Measurements from ENCODE around the gene PBX1.

The PBX1 gene

DNA sequence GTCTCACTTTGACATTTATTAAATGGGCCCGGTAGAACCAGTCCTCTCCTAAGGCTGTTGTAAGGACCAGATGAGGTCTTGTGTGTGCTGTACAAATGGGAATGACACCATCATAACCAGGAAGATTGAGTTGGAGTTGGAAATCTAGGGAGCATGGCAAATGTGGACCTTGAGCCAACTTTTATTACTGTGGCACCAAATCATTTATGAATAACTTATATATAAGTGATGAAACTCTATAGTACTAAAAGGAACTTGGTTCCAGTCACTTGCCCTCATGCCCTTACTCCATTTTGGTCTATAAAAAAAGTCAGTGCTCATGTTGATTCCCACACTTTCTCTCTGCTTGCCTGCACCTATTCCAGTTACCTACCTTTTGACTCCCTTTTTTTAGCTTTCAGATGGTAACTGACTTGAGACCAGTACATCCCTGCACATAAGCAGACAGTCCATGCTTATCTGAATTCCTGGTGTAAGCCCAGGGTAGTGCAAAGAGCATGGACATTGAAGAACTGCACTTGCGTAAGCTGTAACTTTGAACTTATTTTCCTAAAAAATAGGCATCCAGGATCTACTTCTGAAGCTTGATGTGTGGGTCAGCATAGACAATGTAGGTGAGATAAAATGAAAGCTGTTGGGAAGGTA lies 210.6 kb downstream of the PBX1 start:
- TF ChIP-seq, protein P1, sequence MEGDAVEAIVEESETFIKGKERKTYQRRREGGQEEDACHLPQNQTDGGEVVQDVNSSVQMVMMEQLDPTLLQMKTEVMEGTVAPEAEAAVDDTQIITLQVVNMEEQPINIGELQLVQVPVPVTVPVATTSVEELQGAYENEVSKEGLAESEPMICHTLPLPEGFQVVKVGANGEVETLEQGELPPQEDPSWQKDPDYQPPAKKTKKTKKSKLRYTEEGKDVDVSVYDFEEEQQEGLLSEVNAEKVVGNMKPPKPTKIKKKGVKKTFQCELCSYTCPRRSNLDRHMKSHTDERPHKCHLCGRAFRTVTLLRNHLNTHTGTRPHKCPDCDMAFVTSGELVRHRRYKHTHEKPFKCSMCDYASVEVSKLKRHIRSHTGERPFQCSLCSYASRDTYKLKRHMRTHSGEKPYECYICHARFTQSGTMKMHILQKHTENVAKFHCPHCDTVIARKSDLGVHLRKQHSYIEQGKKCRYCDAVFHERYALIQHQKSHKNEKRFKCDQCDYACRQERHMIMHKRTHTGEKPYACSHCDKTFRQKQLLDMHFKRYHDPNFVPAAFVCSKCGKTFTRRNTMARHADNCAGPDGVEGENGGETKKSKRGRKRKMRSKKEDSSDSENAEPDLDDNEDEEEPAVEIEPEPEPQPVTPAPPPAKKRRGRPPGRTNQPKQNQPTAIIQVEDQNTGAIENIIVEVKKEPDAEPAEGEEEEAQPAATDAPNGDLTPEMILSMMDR (IDR thresholded peaks at IDR 0.05; ENCODE audit: low read depth, low read length, missing control alignments) = no peak

GRCh38 chr1:164770131-164770529 lies 211.1 kb downstream of the PBX1 start:
- DNase-seq (ENCODE audit: extremely low read depth, low read depth) = no peak
- TF ChIP-seq, protein P1 (IDR thresholded peaks at IDR 0.05; ENCODE audit: low read depth, low read length, missing control alignments) = no peak
- no peak overlapping the region for H3K4me3 ChIP-seq (replicated peaks; ENCODE audit: low read depth, low read length)

More for the DNA sequence above, 210.6 kb downstream of the PBX1 start:
- H3K4me3 ChIP-seq (replicated peaks; ENCODE audit: low read depth, low read length) = no peak overlapping the region
- DNase-seq (ENCODE audit: extremely low read depth, low read depth) = no peak

DNA sequence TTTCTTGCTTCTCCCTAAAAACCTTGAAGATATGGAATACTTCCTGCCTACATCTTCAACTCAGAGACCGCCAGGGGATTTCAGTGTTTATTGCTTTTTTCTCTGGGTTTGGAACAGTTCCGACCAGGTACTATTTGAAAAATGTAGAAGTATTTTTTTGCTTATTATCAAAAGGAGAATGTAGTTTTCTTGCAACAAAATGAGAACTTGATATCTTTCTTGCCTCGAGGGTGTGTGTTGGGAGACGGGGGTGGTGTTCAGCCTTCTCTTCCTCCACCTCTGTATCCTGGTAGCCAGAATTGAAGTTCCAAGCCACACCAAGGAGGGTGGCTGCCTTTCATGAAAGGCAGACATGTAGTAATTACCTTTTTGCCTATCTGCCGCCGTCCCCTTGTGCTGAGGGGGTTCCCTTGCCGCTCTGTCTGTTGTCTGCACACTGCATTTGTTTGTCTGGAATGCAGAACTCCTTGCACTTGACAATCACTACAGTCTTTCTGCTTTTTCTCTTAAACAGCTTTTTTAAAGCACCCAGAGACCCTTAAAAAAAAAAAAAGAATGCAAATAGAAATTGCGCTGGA lies 212.1 kb downstream of the PBX1 start:
- TF ChIP-seq, protein P1 (IDR thresholded peaks at IDR 0.05; ENCODE audit: low read depth, low read length, missing control alignments) = no peak
- DNase-seq (ENCODE audit: extremely low read depth, low read depth) = no peak
- no peak overlapping the region for H3K4me3 ChIP-seq (replicated peaks; ENCODE audit: low read depth, low read length)

GRCh38 chr1:164771619-164772361 lies 212.8 kb downstream of the PBX1 start:
- no peak for DNase-seq (ENCODE audit: extremely low read depth, low read depth)
- TF ChIP-seq, protein P1 (IDR thresholded peaks at IDR 0.05; ENCODE audit: low read depth, low read length, missing control alignments) = no peak
- no peak overlapping the region for H3K4me3 ChIP-seq (replicated peaks; ENCODE audit: low read depth, low read length)

DNA sequence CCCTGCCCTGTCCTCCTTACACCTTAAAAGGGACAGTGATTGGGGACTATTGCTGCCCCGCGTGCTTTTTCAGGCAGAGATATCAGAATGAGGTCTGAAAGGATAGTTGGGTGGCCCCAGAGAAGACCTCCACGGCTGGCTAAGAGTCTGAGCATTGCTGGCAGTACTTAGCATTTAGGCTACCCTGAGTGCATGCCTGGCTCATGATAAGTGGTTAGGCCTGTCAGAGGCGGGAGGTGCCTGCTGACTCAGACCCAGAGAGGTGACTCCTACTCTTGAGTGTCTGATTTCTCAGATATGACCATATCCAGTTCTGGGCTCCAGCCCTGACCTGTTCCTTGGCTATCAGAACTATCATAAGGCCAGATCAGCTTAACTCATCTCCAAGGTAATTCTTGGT lies 213.7 kb downstream of the PBX1 start:
- TF ChIP-seq, protein P1 (IDR thresholded peaks at IDR 0.05; ENCODE audit: low read depth, low read length, missing control alignments) = no peak
- DNase-seq (ENCODE audit: extremely low read depth, low read depth) = peak; percentile 89
- H3K4me3 ChIP-seq (replicated peaks; ENCODE audit: low read depth, low read length) = no peak overlapping the region

DNA sequence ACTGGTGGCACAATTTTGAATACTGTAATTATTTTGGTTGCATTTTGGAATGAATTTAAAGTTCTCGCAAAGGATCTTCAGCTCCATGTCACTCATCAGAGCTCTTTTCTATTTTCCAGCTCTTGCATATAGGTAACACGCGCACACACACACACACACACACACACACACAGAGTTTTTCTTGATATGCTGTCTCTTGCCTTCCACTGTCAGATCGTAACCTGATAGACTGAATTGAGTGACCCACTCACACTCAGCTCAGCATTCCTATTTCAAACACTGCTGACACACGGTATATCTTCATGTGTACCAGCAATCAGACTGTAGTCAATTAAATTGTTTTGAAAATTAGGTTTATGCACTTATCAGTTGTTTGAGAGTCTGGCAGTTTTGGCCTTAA lies 214.1 kb downstream of the PBX1 start:
- DNase-seq (ENCODE audit: extremely low read depth, low read depth) = no peak
- H3K4me3 ChIP-seq (replicated peaks; ENCODE audit: low read depth, low read length) = no peak overlapping the region
- TF ChIP-seq, protein P1 (IDR thresholded peaks at IDR 0.05; ENCODE audit: low read depth, low read length, missing control alignments) = no peak

All from HFF-Myc (cell line).